GM12892 (cell line): ENCODE measurements around the gene EXOC3L4.
A peak's percentile ranks its signal among the peaks of the same experiment; 100 is the strongest.

Experiments used
- DNase-seq: peaks from one replicate; pipeline ENCODE4 v3.0.0; 2011; ENCODE audit not compliant: insufficient read length
- FAIRE-seq: peaks from 2 replicates; lab custom pipeline; 2011; peaks lifted over from hg19 to GRCh38; lab: Jason Lieb, UNC
- POLR2A ChIP-seq: IDR thresholded peaks from 2 replicates; pipeline ENCODE4 v1.6.1; 2011; ENCODE audit warnings: low read depth, low read length, control low read depth
- POLR2AphosphoS5 ChIP-seq: IDR thresholded peaks from 2 replicates; pipeline ENCODE4 v1.6.1; 2011; ENCODE audit warnings: low read depth, low read length, control low read depth
- TAF1 ChIP-seq: IDR thresholded peaks from 2 replicates; pipeline ENCODE4 v1.6.1; 2011; ENCODE audit warnings: low read depth, mild to moderate bottlenecking, control low read depth, low read length, borderline replicate concordance

EXOC3L4 gene

GRCh38 chr14:103087343-103087835 is 7.1 kb upstream of the EXOC3L4 start:
- TF ChIP-seq POLR2AphosphoS5 (no peak), TAF1 (no peak), POLR2A (no peak)
- DNase-seq (no peak), FAIRE-seq (no peak)

GRCh38 chr14:103088921-103089320 is 5.6 kb upstream of the EXOC3L4 start:
- no peak for TF ChIP-seq POLR2A
- TF ChIP-seq POLR2AphosphoS5 = no peak
- TF ChIP-seq TAF1 = no peak

GRCh38 chr14:103089386-103090335 is 4.9 kb upstream of the EXOC3L4 start:
- FAIRE-seq (no peak), DNase-seq (no peak)
- TF ChIP-seq POLR2AphosphoS5 (no peak), TAF1 (no peak), POLR2A (no peak)

More at GRCh38 chr14:103088921-103089320, 5.6 kb upstream of the EXOC3L4 start:
- FAIRE-seq (no peak), DNase-seq (no peak)

DNA sequence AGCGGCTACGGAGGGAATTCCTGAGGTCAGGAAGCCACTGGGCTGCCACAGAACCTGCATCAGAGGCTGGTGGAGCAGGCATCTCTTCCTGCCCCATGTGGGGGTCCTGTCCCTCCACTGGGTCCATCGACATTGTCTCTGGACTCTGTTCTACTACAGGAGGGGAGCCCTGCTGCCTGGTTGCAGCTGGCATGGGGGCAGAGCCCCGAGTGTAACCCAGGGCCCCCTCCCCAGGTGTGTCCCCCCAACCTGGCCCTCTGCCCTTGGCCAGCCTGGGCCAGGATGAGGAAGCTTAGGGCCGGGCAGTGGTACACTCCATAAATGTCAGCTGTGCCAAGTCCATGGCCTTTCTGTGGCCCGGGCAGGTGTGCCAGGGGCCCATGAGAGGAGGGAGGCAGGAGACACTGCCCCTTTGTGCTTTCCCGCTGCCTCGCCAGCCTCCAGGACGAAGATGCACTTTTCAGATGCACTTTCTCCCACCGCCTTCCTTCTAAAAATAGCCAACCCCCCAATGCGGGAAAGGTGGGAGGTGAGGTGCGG is 4.0 kb upstream of the EXOC3L4 start:
- TF ChIP-seq TAF1 (no peak), POLR2AphosphoS5 (no peak), POLR2A (no peak)
- no peak for FAIRE-seq
- DNase-seq = no peak

DNA sequence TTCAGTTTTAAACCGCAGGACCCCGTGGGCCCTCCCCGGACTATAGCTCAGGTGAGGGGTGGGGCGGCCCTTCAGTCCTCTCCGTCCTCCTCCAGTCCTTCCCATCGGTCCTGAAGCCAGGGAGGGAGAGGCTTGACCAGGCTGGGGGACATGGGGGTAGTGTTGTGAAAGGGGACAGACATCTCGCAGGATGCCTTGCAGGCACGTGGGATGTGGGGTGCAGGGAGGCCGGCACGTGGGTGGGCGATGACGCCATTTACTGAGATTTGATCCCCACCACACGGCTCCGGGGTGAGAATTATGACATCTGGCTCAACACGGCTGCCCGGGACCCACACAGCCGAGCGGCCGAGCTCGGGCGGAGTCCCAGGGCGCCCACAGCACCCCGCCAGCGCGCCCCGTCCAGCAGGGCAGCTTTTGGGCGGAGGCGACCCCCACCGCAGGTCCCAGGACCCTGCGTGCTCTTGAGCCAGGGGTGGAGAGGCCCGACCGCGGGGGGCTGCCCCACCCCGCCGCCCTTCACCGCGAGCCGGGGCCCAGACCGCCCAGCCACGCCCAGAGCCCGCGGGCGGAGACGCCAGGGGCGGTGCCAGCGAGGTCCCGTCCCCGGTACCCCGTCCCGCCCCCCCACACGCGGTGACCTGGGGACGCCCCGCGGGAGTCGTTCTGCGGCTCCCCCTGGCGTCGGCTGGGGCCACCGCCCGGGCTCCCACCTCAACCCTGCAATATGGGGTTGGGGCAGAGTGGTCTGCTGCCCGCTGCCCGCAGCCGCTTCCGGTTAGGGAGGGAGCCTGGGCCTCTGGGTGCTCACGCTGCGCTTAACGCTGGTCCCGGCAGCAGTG is 3.3 kb upstream of the EXOC3L4 start:
- no peak for TF ChIP-seq POLR2AphosphoS5
- TF ChIP-seq TAF1 = no peak
- no peak for TF ChIP-seq POLR2A
- DNase-seq (peak; percentile 99), FAIRE-seq (peak; percentile 36)

GRCh38 chr14:103091883-103092222 is 2.7 kb upstream of the EXOC3L4 start:
- no peak for FAIRE-seq
- TF ChIP-seq POLR2AphosphoS5 (no peak), TAF1 (no peak), POLR2A (no peak)
- DNase-seq = no peak

DNA sequence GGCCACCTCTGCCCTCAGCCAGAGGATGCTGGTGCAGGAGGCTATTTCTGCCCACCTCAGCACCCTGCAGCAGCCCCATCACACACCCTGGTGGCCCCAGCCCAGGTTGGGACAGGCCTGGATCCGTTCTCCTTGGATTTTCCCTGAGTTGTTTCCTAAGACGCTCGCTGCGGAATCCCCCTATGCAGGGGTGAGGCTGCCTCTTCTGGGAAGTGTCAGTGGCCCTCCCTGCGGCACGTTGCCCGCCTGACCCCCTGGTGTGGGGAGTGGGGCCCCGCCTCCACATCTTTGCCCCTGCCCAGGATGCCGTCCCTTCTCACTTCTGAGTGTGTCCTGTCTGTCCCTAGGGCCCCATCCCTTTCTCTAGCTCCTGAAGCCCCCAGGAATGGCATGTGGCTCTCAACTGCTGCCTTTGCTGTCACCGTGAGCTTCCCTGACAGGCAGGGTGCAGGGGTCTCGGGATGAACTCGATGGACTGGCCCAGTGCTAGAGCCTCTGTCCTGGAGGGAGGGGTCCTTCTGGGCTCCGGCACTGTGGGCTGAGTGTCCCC is 594 bp upstream of the EXOC3L4 start:
- TF ChIP-seq POLR2AphosphoS5 (no peak), TAF1 (no peak), POLR2A (no peak)
- FAIRE-seq = no peak
- DNase-seq = no peak

DNA sequence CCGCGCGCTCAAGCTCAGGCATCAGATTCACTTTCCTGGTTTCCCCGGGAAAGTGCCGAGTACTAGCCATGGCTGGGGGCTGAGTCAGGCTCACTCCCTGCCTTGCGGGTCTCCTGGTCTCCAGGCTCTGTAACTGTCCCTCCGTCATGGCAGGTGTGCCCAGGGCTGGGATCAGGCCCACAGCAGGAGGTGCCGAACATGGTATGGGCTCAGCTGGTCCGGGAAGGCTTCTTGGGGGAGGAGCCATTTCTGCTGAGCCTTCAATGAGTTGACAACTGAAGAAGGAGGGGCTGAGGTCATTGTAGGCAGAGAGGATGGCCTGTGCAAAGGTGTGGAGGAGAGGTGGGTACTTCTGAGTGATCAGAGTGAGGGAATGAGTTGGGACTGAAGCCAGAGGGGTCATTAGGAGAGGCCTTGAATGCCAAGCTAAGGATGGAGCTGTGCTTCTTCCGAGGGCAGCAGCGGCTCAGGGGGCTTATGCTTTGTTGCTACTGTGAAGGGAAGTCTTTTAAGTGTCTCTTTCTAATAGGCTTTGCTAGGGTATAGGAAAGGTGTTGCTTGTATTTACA is 769 bp downstream of the EXOC3L4 start:
- FAIRE-seq (no peak), DNase-seq (no peak)
- TF ChIP-seq POLR2A = no peak
- no peak for TF ChIP-seq TAF1
- TF ChIP-seq POLR2AphosphoS5 = no peak

DNA sequence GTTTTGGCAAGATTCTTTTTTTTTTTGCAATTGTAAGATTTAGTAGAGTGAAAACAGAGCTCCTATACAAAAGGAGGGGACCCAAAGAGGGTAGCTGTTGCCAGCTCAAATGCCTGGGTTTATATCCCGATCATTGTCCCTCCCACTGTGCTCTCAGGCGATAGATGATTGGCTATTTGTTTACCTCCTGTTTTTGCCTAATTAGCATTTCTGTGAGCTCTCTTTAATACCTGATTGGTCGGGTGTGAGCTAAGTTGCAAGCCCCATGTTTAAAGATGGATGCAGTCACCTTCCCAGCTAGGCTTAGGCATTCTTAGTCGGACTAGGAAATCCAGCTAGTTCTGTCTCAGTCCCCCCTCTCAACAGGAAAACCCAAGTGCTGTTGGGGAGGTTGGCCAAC is 1.9 kb downstream of the EXOC3L4 start:
- FAIRE-seq (no peak), DNase-seq (no peak)
- TF ChIP-seq POLR2AphosphoS5 = no peak
- no peak for TF ChIP-seq POLR2A
- TF ChIP-seq TAF1 = no peak

DNA sequence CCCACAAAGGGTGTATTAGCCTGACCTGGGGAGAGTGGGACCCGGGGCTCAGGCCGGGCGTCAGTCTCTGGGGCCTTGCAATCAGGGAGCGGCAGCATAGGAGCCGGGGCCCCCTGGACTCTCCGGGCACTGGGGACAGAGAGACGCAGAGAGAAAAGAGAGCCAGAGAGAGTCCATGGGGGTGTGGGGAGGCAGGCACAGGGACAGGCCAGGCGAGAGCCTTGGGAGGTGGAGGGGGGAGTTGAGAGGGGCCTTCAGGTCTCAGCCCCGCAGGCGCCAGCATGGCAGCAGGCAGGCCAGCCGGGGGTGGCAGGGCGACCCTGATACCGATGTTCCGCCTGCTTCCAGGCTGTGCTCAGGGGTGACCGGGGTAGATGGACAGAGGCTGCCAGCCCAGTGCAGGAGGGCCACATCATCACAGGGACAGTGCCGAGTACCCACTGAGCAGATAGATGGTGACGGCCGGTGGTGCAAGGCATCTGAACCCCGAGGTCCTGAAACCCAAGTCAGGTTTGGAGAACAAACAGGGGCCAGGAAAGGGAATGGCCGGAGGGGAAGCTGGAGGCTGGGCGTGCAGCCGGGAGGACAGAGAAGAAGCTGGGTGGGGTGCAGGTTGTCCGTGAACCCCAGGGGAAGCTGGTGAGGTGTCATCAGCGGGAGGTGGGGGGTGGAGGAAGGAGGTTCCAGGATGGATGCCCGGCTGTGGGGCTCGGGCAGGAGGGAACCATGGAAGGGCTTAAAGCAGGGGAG is 2.9 kb downstream of the EXOC3L4 start:
- FAIRE-seq = no peak
- no peak for DNase-seq
- TF ChIP-seq POLR2AphosphoS5 = no peak
- TF ChIP-seq POLR2A = no peak
- no peak for TF ChIP-seq TAF1
